Measurements from ENCODE around the gene GIN1. TPM values are rescaled to one million over a fixed set of nuclear protein-coding genes. Genes with fewer than 3 reads are reported as not detected.

GIN1 gene
- total RNA-seq, 2 experiments from 2014 or later: 2.7 to 2.9 TPM

DNA sequence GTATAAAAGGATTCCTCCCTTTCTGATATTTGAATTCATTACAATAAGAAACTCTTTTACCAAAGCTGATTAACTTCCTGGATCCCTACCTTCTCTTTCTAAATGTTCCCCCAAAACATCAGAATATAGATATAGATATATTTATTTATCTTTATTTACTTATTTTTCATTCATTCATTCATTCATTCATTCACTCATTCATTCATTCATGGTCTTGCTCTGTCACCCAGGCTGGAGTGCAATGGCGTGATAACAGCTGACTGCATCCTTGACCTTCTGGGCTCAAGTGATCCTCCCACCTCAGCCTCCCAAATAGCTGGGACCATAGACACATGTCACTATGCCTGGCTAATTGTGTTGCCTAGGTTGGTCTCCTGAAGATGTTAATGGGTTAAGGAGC is 30.7 kb downstream of the GIN1 start:
- no peaks in the 10 kb centered on the region for H3K4me1 Mint-ChIP-seq (ENCODE audit: low read depth)
- no peaks in the 10 kb centered on the region for H3K27me3 Mint-ChIP-seq
- H3K9me3 Mint-ChIP-seq: peaks cover 4% of the 10 kb centered on the region
- POLR2A ChIA-PET: no interaction called here
- intact Hi-C loops (cut with DNase I, micrococcal nuclease): no loop called here
- no peak overlapping the region for H3K27ac ChIP-seq (ENCODE audit: low read depth in 1 of 2, low read length in 2 of 2)
- H3K4me1 ChIP-seq (ENCODE audit: insufficient read depth, low read length): no peaks in the 10 kb centered on the region
- no peak overlapping the region for H3K4me3 Mint-ChIP-seq
- H3K27ac Mint-ChIP-seq: no peak overlapping the region
- H3K36me3 Mint-ChIP-seq (ENCODE audit: low read depth): peaks cover 86% of the 10 kb centered on the region
- DNase-seq (no peak), ATAC-seq (ENCODE audit: poor library complexity) (no peak)
- H3K36me3 ChIP-seq (ENCODE audit: insufficient read depth, low read length): peaks cover 27% of the 10 kb centered on the region
- no peaks in the 10 kb centered on the region for H3K27me3 ChIP-seq (ENCODE audit: control insufficient read depth in 1 of 2, insufficient read depth in 2 of 2, low read length in 2 of 2)
- no peak overlapping the region for H3K4me3 ChIP-seq (ENCODE audit: low read length)
- TF ChIP-seq, protein P1, sequence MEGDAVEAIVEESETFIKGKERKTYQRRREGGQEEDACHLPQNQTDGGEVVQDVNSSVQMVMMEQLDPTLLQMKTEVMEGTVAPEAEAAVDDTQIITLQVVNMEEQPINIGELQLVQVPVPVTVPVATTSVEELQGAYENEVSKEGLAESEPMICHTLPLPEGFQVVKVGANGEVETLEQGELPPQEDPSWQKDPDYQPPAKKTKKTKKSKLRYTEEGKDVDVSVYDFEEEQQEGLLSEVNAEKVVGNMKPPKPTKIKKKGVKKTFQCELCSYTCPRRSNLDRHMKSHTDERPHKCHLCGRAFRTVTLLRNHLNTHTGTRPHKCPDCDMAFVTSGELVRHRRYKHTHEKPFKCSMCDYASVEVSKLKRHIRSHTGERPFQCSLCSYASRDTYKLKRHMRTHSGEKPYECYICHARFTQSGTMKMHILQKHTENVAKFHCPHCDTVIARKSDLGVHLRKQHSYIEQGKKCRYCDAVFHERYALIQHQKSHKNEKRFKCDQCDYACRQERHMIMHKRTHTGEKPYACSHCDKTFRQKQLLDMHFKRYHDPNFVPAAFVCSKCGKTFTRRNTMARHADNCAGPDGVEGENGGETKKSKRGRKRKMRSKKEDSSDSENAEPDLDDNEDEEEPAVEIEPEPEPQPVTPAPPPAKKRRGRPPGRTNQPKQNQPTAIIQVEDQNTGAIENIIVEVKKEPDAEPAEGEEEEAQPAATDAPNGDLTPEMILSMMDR (IDR thresholded peaks at IDR 0.05): no peak
- peaks cover 11 to 19% of the 10 kb centered on the region in 2 experiments for H3K9me3 ChIP-seq (ENCODE audit: control insufficient read depth in 1 of 2, insufficient read depth in 1 of 2, low read length in 2 of 2)
- CTCF ChIA-PET: no interaction called here

DNA sequence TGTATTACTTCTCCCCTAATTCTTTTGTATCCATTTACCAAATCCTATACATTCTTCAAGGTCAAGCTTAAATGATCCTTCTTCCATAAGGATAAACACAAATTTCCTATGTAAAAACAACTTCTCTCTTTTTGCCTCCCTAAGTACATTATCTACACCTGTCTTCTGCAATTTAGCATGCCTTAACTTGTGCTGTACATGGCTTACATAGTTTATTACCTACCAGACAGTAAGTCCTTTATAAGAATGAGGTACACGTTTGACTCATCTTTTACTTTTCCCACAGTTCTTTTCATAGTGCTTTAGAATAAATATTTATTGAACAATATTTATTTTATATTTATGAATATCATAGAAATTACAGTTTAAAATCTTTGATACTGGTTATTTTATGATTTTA is 33.4 kb downstream of the GIN1 start:
- Histone ChIP-seq H3K4me1 (ENCODE audit: insufficient read depth, low read length) (no peaks in the 10 kb centered on the region), H3K27me3 (ENCODE audit: control insufficient read depth in 1 of 2, insufficient read depth in 2 of 2, low read length in 2 of 2) (no peaks in the 10 kb centered on the region), H3K36me3 (ENCODE audit: insufficient read depth, low read length) (peaks cover 27% of the 10 kb centered on the region), H3K4me3 (ENCODE audit: low read length) (no peak overlapping the region), H3K9me3 (ENCODE audit: control insufficient read depth in 1 of 2, insufficient read depth in 1 of 2, low read length in 2 of 2) (peaks cover 12 to 46% of the 10 kb centered on the region in 2 experiments), H3K27ac (ENCODE audit: low read depth in 1 of 2, low read length in 2 of 2) (no peak overlapping the region)
- no peak overlapping the region for H3K4me3 Mint-ChIP-seq
- intact Hi-C loops (cut with DNase I, micrococcal nuclease): no loop called here
- TF ChIP-seq, protein P1 (IDR thresholded peaks at IDR 0.05): no peak
- ChIA-PET POLR2A (no interaction called here), CTCF (no interaction called here)
- H3K27me3 Mint-ChIP-seq: no peaks in the 10 kb centered on the region
- H3K9me3 Mint-ChIP-seq: peaks cover 11% of the 10 kb centered on the region
- H3K27ac Mint-ChIP-seq: no peak overlapping the region
- H3K4me1 Mint-ChIP-seq (ENCODE audit: low read depth): no peaks in the 10 kb centered on the region
- H3K36me3 Mint-ChIP-seq (ENCODE audit: low read depth): peaks cover 93% of the 10 kb centered on the region
- ATAC-seq (ENCODE audit: poor library complexity) (no peak), DNase-seq (no peak)

DNA sequence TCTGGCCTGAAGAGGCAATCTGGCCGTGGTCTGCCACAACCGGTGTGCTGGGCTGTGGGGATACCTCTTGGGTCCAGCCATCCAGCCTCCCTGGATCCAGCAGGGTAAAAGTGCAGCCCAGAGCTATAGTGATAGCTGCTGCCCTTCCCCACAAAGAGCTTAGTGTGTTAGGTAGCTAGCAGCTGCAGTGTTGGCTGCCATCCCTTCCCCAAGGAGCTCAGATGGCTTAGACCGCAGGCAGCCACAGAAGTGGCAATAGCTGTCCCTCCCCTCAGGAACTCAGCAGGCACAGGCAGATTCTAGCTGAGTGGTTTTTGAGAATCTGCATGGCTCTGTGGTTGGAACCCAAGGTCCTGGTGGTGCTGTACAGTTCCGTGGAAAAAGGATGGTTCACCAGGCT is 40.1 kb downstream of the GIN1 start:
- DNase-seq: no peak
- no peaks in the 10 kb centered on the region for H3K4me1 Mint-ChIP-seq (ENCODE audit: low read depth)
- H3K27me3 Mint-ChIP-seq: no peaks in the 10 kb centered on the region
- no peak for ATAC-seq (ENCODE audit: poor library complexity)
- H3K4me3 ChIP-seq (ENCODE audit: low read length): no peak overlapping the region
- H3K27ac ChIP-seq (ENCODE audit: low read depth in 1 of 2, low read length in 2 of 2): no peak overlapping the region
- intact Hi-C loops (cut with DNase I, micrococcal nuclease): no loop called here
- peaks cover 61% of the 10 kb centered on the region for H3K36me3 Mint-ChIP-seq (ENCODE audit: low read depth)
- POLR2A ChIA-PET: no interaction called here
- H3K9me3 ChIP-seq (ENCODE audit: control insufficient read depth in 1 of 2, insufficient read depth in 1 of 2, low read length in 2 of 2): peaks cover 22 to 87% of the 10 kb centered on the region in 2 experiments
- H3K4me1 ChIP-seq (ENCODE audit: insufficient read depth, low read length): no peaks in the 10 kb centered on the region
- H3K27me3 ChIP-seq (ENCODE audit: control insufficient read depth in 1 of 2, insufficient read depth in 2 of 2, low read length in 2 of 2): no peaks in the 10 kb centered on the region
- H3K36me3 ChIP-seq (ENCODE audit: insufficient read depth, low read length): no peaks in the 10 kb centered on the region
- CTCF ChIA-PET: no interaction called here
- no peak overlapping the region for H3K4me3 Mint-ChIP-seq
- TF ChIP-seq, protein P1 (IDR thresholded peaks at IDR 0.05): no peak
- peaks cover 40% of the 10 kb centered on the region for H3K9me3 Mint-ChIP-seq
- no peak overlapping the region for H3K27ac Mint-ChIP-seq
